HEK293 (cell line): ENCODE results near the gene FRMD4A.
A peak's percentile ranks its signal among the peaks of the same experiment; 100 is the strongest.

Experiments used
- CTCF ChIA-PET: fragments of 350-600 bp; formaldehyde crosslinking; extraction: SDS; loops from one replicate; lab custom pipeline; 2021; ENCODE audit warnings: antibody characterized with exemption; lab: Yijun Ruan, JAX
- POLR2A ChIA-PET: fragments of 300-600 bp; formaldehyde crosslinking; extraction: SDS; loops from one replicate; lab custom pipeline; 2020; ENCODE audit warnings: antibody characterized with exemption, inconsistent platforms; lab: Yijun Ruan, JAX
- H3K27ac ChIP-seq: fragments of 200-500 bp; sonication (Bioruptor generic); 2 replicates; pipeline ENCODE4 v1.5.1; 2014; ENCODE audit warnings: low read depth, low read length, control low read depth, inconsistent platforms; ENCODE audit errors: extremely low read depth
- H3K36me3 ChIP-seq, 2 experiments: fragments of 200-500 bp in 1 of 2; sonication (Bioruptor generic) in 1 of 2; 1 replicate in 1 of 2; 2 replicates in 1 of 2; pipeline ENCODE4 v1.5.1; 2014 to 2017; ENCODE audit warnings: inconsistent platforms in 2 of 2, low read length in 2 of 2; ENCODE audit not compliant: control insufficient read depth in 2 of 2, insufficient read depth in 1 of 2
- H3K4me1 ChIP-seq: fragments of 200-500 bp; sonication (Bioruptor generic); 2 replicates; pipeline ENCODE4 v1.5.1; 2014; ENCODE audit warnings: mild to moderate bottlenecking, low read length, inconsistent platforms; ENCODE audit not compliant: control insufficient read depth, insufficient read depth
- H3K4me3 ChIP-seq: 2 replicates; pipeline ENCODE4 v1.5.1; 2011; ENCODE audit warnings: low read depth, mild to moderate bottlenecking, control low read depth, low read length, moderate library complexity
- H3K9me3 ChIP-seq: fragments of 200-500 bp; sonication (Bioruptor generic); 2 replicates; pipeline ENCODE4 v1.5.1; 2014; ENCODE audit warnings: low read depth, low read length, inconsistent platforms; ENCODE audit not compliant: control insufficient read depth, insufficient read depth
- AEBP2 ChIP-seq: fragments of 450-650 bp; formaldehyde crosslinking; IDR thresholded peaks from 2 replicates; pipeline ENCODE4 v1.5.1; 2016; ENCODE audit warnings: missing biosample characterization, missing genetic modification characterization, borderline replicate concordance
- EGR2 ChIP-seq: fragments of 450-650 bp; formaldehyde crosslinking; IDR thresholded peaks from 2 replicates; pipeline ENCODE4 v1.5.1; 2016; ENCODE audit warnings: low read depth, missing biosample characterization, missing genetic modification characterization
- GFI1B ChIP-seq: fragments of 450-650 bp; formaldehyde crosslinking; IDR thresholded peaks from 2 replicates; pipeline ENCODE4 v1.5.1; 2016; ENCODE audit warnings: missing biosample characterization, missing genetic modification characterization
- MEIS1 ChIP-seq: sonication (generic); formaldehyde crosslinking; IDR thresholded peaks from 2 replicates; pipeline ENCODE4 v1.8.1; 2022; ENCODE audit warnings: missing genetic modification reagents, mild to moderate bottlenecking, borderline replicate concordance
- PRDM6 ChIP-seq: fragments of 450-650 bp; formaldehyde crosslinking; IDR thresholded peaks from 2 replicates; pipeline ENCODE4 v1.5.1; 2017; ENCODE audit warnings: missing biosample characterization, missing genetic modification characterization
- YY2 ChIP-seq: fragments of 450-650 bp; formaldehyde crosslinking; IDR thresholded peaks from 2 replicates; pipeline ENCODE4 v1.5.1; 2016; ENCODE audit warnings: missing biosample characterization, missing genetic modification characterization
- ZBTB44 ChIP-seq: fragments of 450-650 bp; IDR thresholded peaks from 2 replicates; pipeline ENCODE4 v1.5.1; 2018; ENCODE audit warnings: missing biosample characterization, mild to moderate bottlenecking, missing genetic modification characterization
- ZFHX2 ChIP-seq: fragments of 450-650 bp; formaldehyde crosslinking; conservative IDR thresholded peaks from 2 replicates; pipeline ENCODE4 v1.5.1; 2016; ENCODE audit warnings: missing biosample characterization, missing genetic modification characterization
- ZFP69B ChIP-seq: fragments of 450-650 bp; formaldehyde crosslinking; IDR thresholded peaks from 2 replicates; pipeline ENCODE4 v1.5.1; 2016; ENCODE audit warnings: missing biosample characterization, missing genetic modification characterization
- ZNF112 ChIP-seq: fragments of 450-650 bp; formaldehyde crosslinking; IDR thresholded peaks from 2 replicates; pipeline ENCODE4 v1.5.0; 2017; ENCODE audit warnings: missing biosample characterization, missing genetic modification characterization
- ZNF146 ChIP-seq: fragments of 450-650 bp; formaldehyde crosslinking; IDR thresholded peaks from 2 replicates; pipeline ENCODE4 v1.5.1; 2016; ENCODE audit warnings: missing biosample characterization, missing genetic modification characterization
- ZNF248 ChIP-seq: fragments of 450-650 bp; formaldehyde crosslinking; IDR thresholded peaks from 2 replicates; pipeline ENCODE4 v1.5.1; 2017; ENCODE audit warnings: missing biosample characterization, missing genetic modification characterization
- ZNF280D ChIP-seq: fragments of 450-650 bp; formaldehyde crosslinking; IDR thresholded peaks from 2 replicates; pipeline ENCODE4 v1.5.1; 2016; ENCODE audit warnings: missing biosample characterization, missing genetic modification characterization
- ZNF514 ChIP-seq: fragments of 450-650 bp; formaldehyde crosslinking; IDR thresholded peaks from 2 replicates; pipeline ENCODE4 v1.5.1; 2016; ENCODE audit warnings: missing biosample characterization, missing genetic modification characterization
- ZNF521 ChIP-seq: fragments of 450-650 bp; formaldehyde crosslinking; IDR thresholded peaks from 2 replicates; pipeline ENCODE4 v1.5.1; 2017; ENCODE audit warnings: missing biosample characterization, mild to moderate bottlenecking, missing genetic modification characterization
- ZNF530 ChIP-seq: fragments of 450-650 bp; formaldehyde crosslinking; IDR thresholded peaks from 2 replicates; pipeline ENCODE4 v1.5.1; 2016; ENCODE audit warnings: low read depth, missing biosample characterization, missing genetic modification characterization
- ZNF707 ChIP-seq: fragments of 450-650 bp; formaldehyde crosslinking; IDR thresholded peaks from 2 replicates; pipeline ENCODE4 v1.5.1; 2016; ENCODE audit warnings: missing biosample characterization, missing genetic modification characterization
- ZNF777 ChIP-seq: fragments of 450-650 bp; formaldehyde crosslinking; IDR thresholded peaks from 2 replicates; pipeline ENCODE4 v1.5.1; 2017; ENCODE audit warnings: missing biosample characterization, missing genetic modification characterization, borderline replicate concordance
- ZSCAN18 ChIP-seq: fragments of 450-650 bp; formaldehyde crosslinking; IDR thresholded peaks from 2 replicates; pipeline ENCODE4 v1.5.1; 2016; ENCODE audit warnings: missing biosample characterization, missing genetic modification characterization

Gene FRMD4A

GRCh38 chr10:14114791-14115190 lies 215.9 kb downstream of the FRMD4A start:
- peak; percentile 62 for TF ChIP-seq ZFHX2
- TF ChIP-seq GFI1B (tag by site-specific recombination) = no peak
- TF ChIP-seq EGR2 (tag by site-specific recombination) = peak; percentile 68; the same call in 1 of the 2 replicates
- TF ChIP-seq, all 188 proteins: peak for 2
- H3K4me1 ChIP-seq = no peaks in the 10 kb centered on the region
- no peaks in the 10 kb centered on the region for H3K9me3 ChIP-seq
- ChIA-PET POLR2A (no interaction called here), CTCF (no interaction called here)
- no peak overlapping the region for H3K27ac ChIP-seq
- H3K4me3 ChIP-seq = no peak overlapping the region
- H3K36me3 ChIP-seq = no peaks in the 10 kb centered on the region

GRCh38 chr10:14112056-14112455 lies 218.7 kb downstream of the FRMD4A start:
- ChIA-PET POLR2A (no interaction called here), CTCF (interaction anchor here (0.8 to 1.2 kb wide), 2 partner anchors 10 to 877 kb away, joined by 3 to 5 read pairs; no protein-coding TSS in a partner anchor)
- no peaks in the 10 kb centered on the region for H3K36me3 ChIP-seq
- TF ChIP-seq ZNF248 (tag by site-specific recombination) = no peak
- TF ChIP-seq ZNF521 (tag by site-specific recombination) = no peak
- no peak for TF ChIP-seq ZNF530
- H3K4me3 ChIP-seq = no peak overlapping the region
- no peak overlapping the region for H3K27ac ChIP-seq
- no peaks in the 10 kb centered on the region for H3K4me1 ChIP-seq
- H3K9me3 ChIP-seq = no peaks in the 10 kb centered on the region

- TF ChIP-seq ZSCAN18 (no peak), ZFP69B (tag by site-specific recombination) (no peak), AEBP2 (tag by site-specific recombination) (no peak), ZNF777 (no peak), PRDM6 (tag by site-specific recombination) (0 out of 2 replicates have a peak, but pooled peaks have one; percentile 9)
- Histone ChIP-seq H3K36me3 (no peaks in the 10 kb centered on the region), H3K4me1 (no peaks in the 10 kb centered on the region), H3K9me3 (no peaks in the 10 kb centered on the region), H3K4me3 (no peak overlapping the region), H3K27ac (no peak overlapping the region)
- POLR2A ChIA-PET = no interaction called here
- CTCF ChIA-PET = interaction anchor here (0.8 to 1.2 kb wide), 2 partner anchors 9 to 876 kb away, joined by 3 to 5 read pairs; no protein-coding TSS in a partner anchor
Observed at GRCh38 chr10:14111208-14111607, 219.5 kb downstream of the FRMD4A start.

GRCh38 chr10:14106828-14107227 lies 223.9 kb downstream of the FRMD4A start:
- CTCF ChIA-PET = no interaction called here
- Histone ChIP-seq H3K27ac (no peak overlapping the region), H3K36me3 (no peaks in the 10 kb centered on the region), H3K4me1 (no peaks in the 10 kb centered on the region), H3K9me3 (no peaks in the 10 kb centered on the region), H3K4me3 (no peak overlapping the region)
- POLR2A ChIA-PET = no interaction called here
- TF ChIP-seq ZNF280D (tag by site-specific recombination) (0 out of 2 replicates have a peak, but pooled peaks have one; percentile 40), ZNF146 (tag by site-specific recombination) (peak; percentile 94), ZBTB44 (tag by site-specific recombination) (no peak), MEIS1 (CRISPR knock-in tag) (no peak), ZNF112 (tag by site-specific recombination) (no peak), ZNF777 (no peak), YY2 (tag by site-specific recombination) (no peak), ZNF707 (no peak), ZNF514 (no peak)
